ENCODE measurements around the gene GJB4. TPM values are rescaled to one million over a fixed set of nuclear protein-coding genes. Genes with fewer than 3 reads are reported as not detected.

GJB4 gene
- total RNA-seq (2022) (not detected in 2 replicates), Bru-seq, nascent RNA (not detected), BruChase-seq, experiment 1, labeled RNA remaining after a 2-hour chase (not detected), BruChase-seq, experiment 2, labeled RNA remaining after a 6-hour chase (not detected)
- long read RNA-seq = 0 reads

GRCh38 chr1:34759503-34760357, at the start of gene GJB4:
Gene GJB4 (plus strand): TSS chr1:34759740. CDS start chr1:34761255, 1,515 bp downstream.
- Histone ChIP-seq H3K9me3 (no peaks in the 10 kb centered on the region), H3K36me3 (ENCODE audit: control insufficient read depth, insufficient read depth, low read length) (no peaks in the 10 kb centered on the region), H3K4me3 (ENCODE audit: low read depth, low read length) (no peak within 1 kb of the TSS), H3K27me3 (replicated peaks; ENCODE audit: control insufficient read depth, insufficient read depth, low read length) (no peaks in the 10 kb centered on the region), H3K4me1 (peaks cover 3% of the 10 kb centered on the region; the same call in 1 of the 2 replicates)
- H3K4me1 Mint-ChIP-seq (ENCODE audit: low read depth, unreplicated experiment) = peaks cover 10% of the 10 kb centered on the region
- H3K4me3 Mint-ChIP-seq (ENCODE audit: unreplicated experiment) = no peak within 1 kb of the TSS
- intact Hi-C loops (cut with micrococcal nuclease; ENCODE audit: unreplicated experiment) = no loop called here
- DNase-seq = no peak
- POLR2A ChIA-PET = no interaction called here
- H3K27me3 Mint-ChIP-seq (ENCODE audit: insufficient read depth, unreplicated experiment) = no peaks in the 10 kb centered on the region
- TF ChIP-seq CTCF (IDR thresholded peaks at IDR 0.05; ENCODE audit: insufficient read depth in 1 of 2, low read depth in 1 of 2, low read length in 1 of 2, severe bottlenecking in 1 of 2, unreplicated experiment in 1 of 2) = no peak
- BruUV-seq (replicated peaks) = no TSS peak
- H3K27ac Mint-ChIP-seq (ENCODE audit: unreplicated experiment) = no peak within 1 kb of the TSS
- no peaks in the 10 kb centered on the region for H3K36me3 Mint-ChIP-seq (ENCODE audit: insufficient read depth, unreplicated experiment)
- CTCF ChIA-PET = no interaction called here
- H3K9me3 Mint-ChIP-seq (ENCODE audit: unreplicated experiment) = no peaks in the 10 kb centered on the region

GRCh38 chr1:34710812-34711211, 48.7 kb upstream of the GJB4 start:
- Mint-ChIP-seq H3K4me3 (ENCODE audit: unreplicated experiment) (no peak overlapping the region), H3K4me1 (ENCODE audit: low read depth, unreplicated experiment) (no peaks in the 10 kb centered on the region), H3K36me3 (ENCODE audit: insufficient read depth, unreplicated experiment) (no peaks in the 10 kb centered on the region), H3K9me3 (ENCODE audit: unreplicated experiment) (no peaks in the 10 kb centered on the region), H3K27me3 (ENCODE audit: insufficient read depth, unreplicated experiment) (peaks cover 4% of the 10 kb centered on the region), H3K27ac (ENCODE audit: unreplicated experiment) (no peak overlapping the region)
- Histone ChIP-seq H3K27me3 (replicated peaks; ENCODE audit: control insufficient read depth, insufficient read depth, low read length) (no peaks in the 10 kb centered on the region), H3K36me3 (ENCODE audit: control insufficient read depth, insufficient read depth, low read length) (no peaks in the 10 kb centered on the region), H3K9me3 (no peaks in the 10 kb centered on the region), H3K4me3 (ENCODE audit: low read depth, low read length) (no peak overlapping the region), H3K4me1 (no peaks in the 10 kb centered on the region)
- no TSS peak for BruUV-seq (replicated peaks)
- intact Hi-C loops (cut with micrococcal nuclease; ENCODE audit: unreplicated experiment) = no loop called here
- TF ChIP-seq CTCF (IDR thresholded peaks at IDR 0.05; ENCODE audit: insufficient read depth in 1 of 2, low read depth in 1 of 2, low read length in 1 of 2, severe bottlenecking in 1 of 2, unreplicated experiment in 1 of 2) = no peak
- DNase-seq = no peak
- CTCF ChIA-PET = no interaction called here
- POLR2A ChIA-PET = no interaction called here

- peak in 1 of 2 experiments; percentile 9 for DNase-seq
- no peaks in the 10 kb centered on the region for H3K4me1 Mint-ChIP-seq (ENCODE audit: low read depth, unreplicated experiment)
- TF ChIP-seq CTCF (IDR thresholded peaks at IDR 0.05; ENCODE audit: insufficient read depth in 1 of 2, low read depth in 1 of 2, low read length in 1 of 2, severe bottlenecking in 1 of 2, unreplicated experiment in 1 of 2) = no peak
- intact Hi-C loops (cut with micrococcal nuclease; ENCODE audit: unreplicated experiment) = no loop called here
- Histone ChIP-seq H3K9me3 (no peaks in the 10 kb centered on the region), H3K4me3 (ENCODE audit: low read depth, low read length) (no peak overlapping the region), H3K36me3 (ENCODE audit: control insufficient read depth, insufficient read depth, low read length) (no peaks in the 10 kb centered on the region), H3K4me1 (no peaks in the 10 kb centered on the region), H3K27me3 (replicated peaks; ENCODE audit: control insufficient read depth, insufficient read depth, low read length) (no peaks in the 10 kb centered on the region)
- peaks cover 4% of the 10 kb centered on the region for H3K27me3 Mint-ChIP-seq (ENCODE audit: insufficient read depth, unreplicated experiment)
- no peak overlapping the region for H3K4me3 Mint-ChIP-seq (ENCODE audit: unreplicated experiment)
- ChIA-PET CTCF (no interaction called here), POLR2A (no interaction called here)
- no TSS peak for BruUV-seq (replicated peaks)
- H3K36me3 Mint-ChIP-seq (ENCODE audit: insufficient read depth, unreplicated experiment) = no peaks in the 10 kb centered on the region
- no peak overlapping the region for H3K27ac Mint-ChIP-seq (ENCODE audit: unreplicated experiment)
- H3K9me3 Mint-ChIP-seq (ENCODE audit: unreplicated experiment) = no peaks in the 10 kb centered on the region
Observed at GRCh38 chr1:34711485-34711884, 48.1 kb upstream of the GJB4 start.

Measured in Caco-2 (cell line).